HUES48 (cell line): Measurements from ENCODE around the gene SERPINB1.

Experiments used
- H3K27ac ChIP-seq: one replicate; pipeline ENCODE4 v1.7.0; 2013; ENCODE audit warnings: low read depth, low read length, inconsistent platforms
- H3K27me3 ChIP-seq: 2 replicates; pipeline ENCODE4 v1.6.1; 2013; ENCODE audit warnings: mild to moderate bottlenecking, low read length; ENCODE audit not compliant: control insufficient read depth, insufficient read depth
- H3K36me3 ChIP-seq: 2 replicates; pipeline ENCODE4 v1.6.1; 2013; ENCODE audit warnings: low read length; ENCODE audit not compliant: control insufficient read depth, insufficient read depth
- H3K4me1 ChIP-seq: 2 replicates; pipeline ENCODE4 v1.6.1; 2013; ENCODE audit warnings: mild to moderate bottlenecking, low read length; ENCODE audit not compliant: control insufficient read depth, insufficient read depth
- H3K4me3 ChIP-seq: 2 replicates; pipeline ENCODE4 v1.5.1; 2013; ENCODE audit warnings: mild to moderate bottlenecking, low read depth, low read length
- H3K9ac ChIP-seq: 2 replicates; pipeline ENCODE4 v1.6.1; 2013; ENCODE audit warnings: mild to moderate bottlenecking, low read depth, low read length, moderate library complexity
- H3K9me3 ChIP-seq: 2 replicates; pipeline ENCODE4 v1.6.1; 2013; ENCODE audit warnings: low read length; ENCODE audit not compliant: control insufficient read depth, insufficient read depth

SERPINB1 gene

DNA sequence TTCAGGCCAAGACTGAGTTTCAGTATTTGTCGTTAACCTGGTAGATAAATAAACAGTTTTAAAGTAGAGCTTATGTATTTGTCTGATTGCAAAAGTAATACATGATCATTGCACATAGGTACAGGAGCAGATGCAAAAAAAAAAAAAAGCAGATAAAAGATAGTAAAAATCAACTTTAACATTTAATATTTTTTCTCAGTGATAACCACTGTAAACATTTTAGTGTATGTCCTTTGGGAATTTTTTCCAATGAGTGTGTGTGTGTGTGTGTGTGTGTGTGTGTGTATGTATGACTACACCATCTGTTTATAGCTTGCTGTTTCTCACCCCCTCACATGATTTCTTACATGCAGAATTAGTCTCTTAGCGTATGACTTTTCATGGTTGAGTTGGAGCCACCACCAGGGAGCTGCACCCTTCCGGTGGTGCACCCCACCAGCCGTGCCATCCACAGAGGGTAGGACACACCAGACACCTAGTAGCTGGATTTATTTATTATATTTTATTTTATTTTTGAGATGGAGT lies 50.2 kb downstream of the SERPINB1 start:
- Histone ChIP-seq H3K4me3 (no peak overlapping the region), H3K27ac (no peak overlapping the region), H3K27me3 (no peaks in the 10 kb centered on the region), H3K9ac (no peak overlapping the region), H3K4me1 (0 out of 2 replicates have a peak, but pooled peaks cover 10% of the 10 kb centered on the region), H3K9me3 (no peaks in the 10 kb centered on the region), H3K36me3 (no peaks in the 10 kb centered on the region)

DNA sequence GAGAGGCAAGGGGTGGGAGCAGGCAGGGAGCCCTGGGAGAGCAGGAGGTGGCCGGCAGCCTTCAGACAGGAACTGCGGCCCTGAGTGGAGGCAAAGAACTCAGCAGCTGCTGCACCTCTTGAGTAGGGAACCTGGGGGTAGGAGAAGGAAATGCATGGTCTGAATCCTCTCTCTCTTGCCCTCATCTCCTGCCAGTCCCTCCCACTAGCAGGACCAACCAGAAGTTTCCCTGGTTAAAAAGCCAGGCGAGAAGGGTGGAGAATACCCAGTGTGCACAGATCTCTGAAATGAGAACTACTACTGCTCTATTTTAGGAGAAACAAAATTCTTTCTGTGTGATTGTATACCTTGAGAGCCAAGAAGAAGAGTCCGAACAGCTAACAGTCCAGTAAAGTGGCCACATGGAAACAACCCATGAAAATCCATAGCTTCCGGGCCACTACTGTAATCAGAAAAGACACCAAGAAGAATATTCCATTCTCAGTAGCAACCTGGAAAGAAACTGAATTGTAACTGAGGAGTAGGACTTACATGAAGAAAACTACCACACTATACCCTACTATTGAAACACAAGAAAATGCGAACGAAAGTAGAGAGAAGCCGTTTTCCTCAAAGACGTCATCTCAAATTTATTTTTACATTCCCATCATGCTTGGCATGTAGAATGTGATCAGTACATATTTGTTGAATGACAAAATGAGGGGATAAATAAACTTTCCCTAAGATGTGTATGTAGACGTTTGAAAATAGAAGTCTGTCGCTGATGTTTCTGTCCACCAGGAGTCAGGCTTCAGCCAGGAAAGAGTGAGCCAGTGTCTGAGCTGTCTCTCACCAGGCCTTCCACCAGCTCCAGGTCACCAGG lies 50.8 kb downstream of the SERPINB1 start:
- Histone ChIP-seq H3K36me3 (no peaks in the 10 kb centered on the region), H3K27me3 (no peaks in the 10 kb centered on the region), H3K9ac (no peak overlapping the region), H3K27ac (peak overlapping the region; percentile 16), H3K9me3 (no peaks in the 10 kb centered on the region), H3K4me3 (no peak overlapping the region), H3K4me1 (0 out of 2 replicates have a peak, but pooled peaks cover 10% of the 10 kb centered on the region)

- Histone ChIP-seq H3K27me3 (no peaks in the 10 kb centered on the region), H3K4me1 (0 out of 2 replicates have a peak, but pooled peaks cover 10% of the 10 kb centered on the region), H3K4me3 (no peak overlapping the region), H3K27ac (no peak overlapping the region), H3K9ac (no peak overlapping the region), H3K9me3 (no peaks in the 10 kb centered on the region), H3K36me3 (peaks cover 27% of the 10 kb centered on the region)
Observed at GRCh38 chr6:2786269-2786668, 55.4 kb downstream of the SERPINB1 start.

DNA sequence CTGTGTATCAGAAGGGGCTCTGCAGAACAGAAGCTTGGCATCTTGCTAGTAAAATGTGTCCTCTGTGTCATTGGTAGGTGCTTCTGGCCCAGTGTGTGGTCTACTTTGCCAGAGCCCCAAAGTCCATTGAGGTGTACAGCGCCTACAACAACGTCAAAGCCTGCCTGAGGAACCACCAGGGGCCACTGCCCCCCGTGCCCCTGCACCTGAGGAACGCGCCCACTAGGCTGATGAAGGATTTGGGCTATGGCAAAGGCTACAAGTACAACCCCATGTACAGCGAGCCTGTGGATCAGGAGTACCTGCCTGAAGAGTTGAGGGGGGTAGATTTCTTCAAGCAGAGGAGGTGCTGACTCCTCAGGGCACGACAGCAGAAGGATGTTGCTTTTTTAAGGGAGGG lies 56.7 kb downstream of the SERPINB1 start:
- H3K27ac ChIP-seq: no peak overlapping the region
- H3K4me3 ChIP-seq: no peak overlapping the region
- peaks cover 40% of the 10 kb centered on the region for H3K36me3 ChIP-seq
- H3K27me3 ChIP-seq: no peaks in the 10 kb centered on the region
- no peak overlapping the region for H3K9ac ChIP-seq
- no peaks in the 10 kb centered on the region for H3K9me3 ChIP-seq
- H3K4me1 ChIP-seq: no peaks in the 10 kb centered on the region

DNA sequence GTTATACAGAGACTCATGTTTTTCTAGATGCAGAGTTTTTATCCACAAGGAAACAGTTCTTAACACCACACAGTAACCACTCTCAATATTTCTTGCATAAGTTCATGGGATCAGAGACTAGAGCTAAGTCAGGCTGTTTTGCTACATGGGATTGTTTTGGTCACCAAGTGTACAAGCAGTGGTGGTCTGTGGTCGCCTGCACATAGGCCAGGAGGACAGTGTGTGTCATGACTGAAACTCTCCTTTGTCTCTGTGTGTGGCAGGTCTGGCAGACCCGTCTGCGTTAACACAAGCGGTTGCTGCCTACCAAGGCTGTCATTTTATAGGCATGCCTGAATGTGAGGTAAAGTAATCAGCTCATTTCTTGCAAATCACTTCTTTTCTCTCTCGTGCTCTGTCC lies 57.6 kb downstream of the SERPINB1 start:
- Histone ChIP-seq H3K9ac (no peak overlapping the region), H3K4me3 (no peak overlapping the region), H3K9me3 (no peaks in the 10 kb centered on the region), H3K27ac (no peak overlapping the region), H3K36me3 (peaks cover 49% of the 10 kb centered on the region), H3K27me3 (no peaks in the 10 kb centered on the region), H3K4me1 (no peaks in the 10 kb centered on the region)

DNA sequence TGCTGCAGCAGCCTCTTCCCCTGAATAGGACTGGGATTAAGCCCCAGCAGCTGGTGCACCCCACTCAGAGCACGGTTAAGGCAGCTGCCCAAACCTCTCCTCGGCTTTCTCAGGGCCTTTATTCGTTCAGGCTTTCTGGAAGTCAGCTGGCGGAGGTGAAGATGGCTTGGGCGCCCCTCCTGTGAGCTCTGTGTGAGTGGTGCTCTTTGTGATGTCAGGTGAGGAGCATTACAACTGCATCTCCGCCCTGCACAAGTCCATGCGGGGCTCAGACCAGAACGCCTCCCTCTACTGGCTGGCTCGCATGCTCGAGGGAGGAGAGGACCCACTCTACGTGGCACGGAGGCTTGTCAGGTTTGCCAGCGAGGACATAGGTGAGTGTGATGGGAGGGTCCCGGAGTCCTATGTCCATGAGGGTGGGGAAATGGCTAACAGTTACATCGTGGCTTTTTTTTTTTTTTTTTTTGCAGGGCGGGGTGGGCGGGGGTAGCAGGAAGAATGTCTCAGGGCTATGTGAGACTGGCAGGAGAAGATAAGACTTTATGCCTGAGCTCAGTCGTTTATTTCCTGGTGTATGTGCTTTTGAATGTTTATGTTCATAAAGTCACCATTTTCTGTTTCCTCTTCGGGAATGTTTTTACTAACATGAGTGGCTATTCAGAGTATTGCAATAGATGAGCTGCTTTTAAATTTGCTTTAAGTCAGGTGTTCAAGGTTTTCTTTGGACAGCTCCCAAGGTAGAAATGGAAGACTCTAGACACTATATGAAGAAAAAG lies 58.3 kb downstream of the SERPINB1 start:
- H3K36me3 ChIP-seq: peaks cover 56% of the 10 kb centered on the region

GRCh38 chr6:2782825-2783187 lies 58.9 kb downstream of the SERPINB1 start:
- Histone ChIP-seq H3K36me3 (peaks cover 58% of the 10 kb centered on the region), H3K4me1 (no peaks in the 10 kb centered on the region), H3K9ac (no peak overlapping the region)

More for the DNA sequence above, 58.3 kb downstream of the SERPINB1 start:
- Histone ChIP-seq H3K4me1 (no peaks in the 10 kb centered on the region), H3K9ac (no peak overlapping the region), H3K27me3 (no peaks in the 10 kb centered on the region), H3K27ac (no peak overlapping the region), H3K9me3 (no peaks in the 10 kb centered on the region), H3K4me3 (no peak overlapping the region)

GRCh38 chr6:2782356-2782708 lies 59.3 kb downstream of the SERPINB1 start:
- Histone ChIP-seq H3K27ac (no peak overlapping the region), H3K9me3 (no peaks in the 10 kb centered on the region), H3K27me3 (no peaks in the 10 kb centered on the region), H3K9ac (no peak overlapping the region), H3K4me1 (no peaks in the 10 kb centered on the region), H3K36me3 (peaks cover 58% of the 10 kb centered on the region), H3K4me3 (no peak overlapping the region)

More at GRCh38 chr6:2782825-2783187, 58.9 kb downstream of the SERPINB1 start:
- Histone ChIP-seq H3K27me3 (no peaks in the 10 kb centered on the region), H3K27ac (no peak overlapping the region), H3K9me3 (no peaks in the 10 kb centered on the region), H3K4me3 (no peak overlapping the region)
